ENCODE measurements around the gene TCF15. TPM values are rescaled to one million over a fixed set of nuclear protein-coding genes. Genes with fewer than 3 reads are reported as not detected.

TCF15 gene
- total RNA-seq, 6 donors from 2014 or later, result 0.14 to 1.4 (median 0.39) TPM; not detected in 1

DNA sequence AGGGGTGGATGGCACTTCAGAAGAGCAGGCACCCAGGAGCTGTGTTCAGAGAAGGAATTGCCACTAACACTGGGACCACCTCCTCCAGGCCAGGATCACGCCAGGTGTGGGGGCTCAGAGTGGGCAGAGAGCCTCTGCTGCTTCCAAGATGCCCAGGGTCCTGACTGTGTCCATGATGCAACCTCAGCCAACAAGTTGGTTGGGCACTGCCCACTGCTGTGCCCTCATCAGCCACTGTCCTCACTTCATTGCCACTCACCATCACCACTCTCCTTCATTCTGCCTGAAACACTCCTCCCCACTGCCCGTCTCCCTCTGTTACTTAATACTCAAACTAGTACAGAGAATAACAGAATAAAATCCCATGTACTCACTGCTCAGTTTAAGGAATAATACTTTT, 16.5 kb upstream of the TCF15 start:
- DNase-seq, result no peak

DNA sequence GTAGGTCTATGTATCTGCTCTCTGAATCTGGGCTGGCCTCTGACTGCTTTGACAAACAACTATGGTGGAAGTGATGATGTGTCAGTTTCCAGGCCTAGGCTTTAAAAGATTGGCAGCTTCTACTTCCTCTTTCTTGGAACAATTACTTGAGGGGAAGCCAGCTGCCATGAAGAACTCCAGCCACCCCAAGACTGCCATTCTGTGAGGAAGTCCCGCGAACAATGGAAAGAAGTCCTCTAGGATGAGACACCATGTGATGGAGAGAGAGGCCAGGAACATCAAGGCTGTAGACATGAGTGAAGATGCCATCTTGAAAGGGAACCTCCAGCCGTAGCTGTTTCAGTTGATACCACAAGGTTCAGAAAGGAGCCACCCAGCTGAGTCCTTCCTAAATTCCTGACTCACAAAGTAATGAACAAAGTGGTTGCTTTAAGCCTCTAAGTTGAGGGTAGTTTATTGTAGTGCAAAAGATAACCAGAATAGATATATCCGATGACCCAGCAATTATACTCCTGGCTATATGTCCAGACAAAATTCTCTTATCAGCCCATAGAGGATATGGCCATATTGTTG, 15.3 kb upstream of the TCF15 start:
- no peak for ATAC-seq (ENCODE audit: low FRiP score in 2 of 2)
- WGBS, 2 donors, result 67 to 76% methylated on average over 4 of the region's 4 CpGs
- H3K27me3 ChIP-seq, result no peaks in the 10 kb centered on the region
- no peak overlapping the region for H3K27ac ChIP-seq
- no peak overlapping the region for H3K4me3 ChIP-seq
- H3K9me3 ChIP-seq, result no peaks in the 10 kb centered on the region
- DNase-seq, result no peak
- TF ChIP-seq POLR2A (IDR thresholded peaks at IDR 0.05), result no peak
- no peak for TF ChIP-seq EP300 (IDR thresholded peaks at IDR 0.05)
- TF ChIP-seq POLR2AphosphoS5 (IDR thresholded peaks at IDR 0.05), result no peak
- H3K4me1 ChIP-seq, result no peaks in the 10 kb centered on the region
- no peaks in the 10 kb centered on the region for H3K36me3 ChIP-seq

More for the DNA sequence above, 16.5 kb upstream of the TCF15 start:
- Histone ChIP-seq H3K36me3 (no peaks in the 10 kb centered on the region), H3K27ac (no peak overlapping the region), H3K9me3 (no peaks in the 10 kb centered on the region), H3K27me3 (no peaks in the 10 kb centered on the region), H3K4me3 (no peak overlapping the region), H3K4me1 (no peaks in the 10 kb centered on the region)
- TF ChIP-seq POLR2A (IDR thresholded peaks at IDR 0.05) (no peak), POLR2AphosphoS5 (IDR thresholded peaks at IDR 0.05) (no peak), EP300 (IDR thresholded peaks at IDR 0.05) (no peak)
- TF ChIP-seq, protein P1, sequence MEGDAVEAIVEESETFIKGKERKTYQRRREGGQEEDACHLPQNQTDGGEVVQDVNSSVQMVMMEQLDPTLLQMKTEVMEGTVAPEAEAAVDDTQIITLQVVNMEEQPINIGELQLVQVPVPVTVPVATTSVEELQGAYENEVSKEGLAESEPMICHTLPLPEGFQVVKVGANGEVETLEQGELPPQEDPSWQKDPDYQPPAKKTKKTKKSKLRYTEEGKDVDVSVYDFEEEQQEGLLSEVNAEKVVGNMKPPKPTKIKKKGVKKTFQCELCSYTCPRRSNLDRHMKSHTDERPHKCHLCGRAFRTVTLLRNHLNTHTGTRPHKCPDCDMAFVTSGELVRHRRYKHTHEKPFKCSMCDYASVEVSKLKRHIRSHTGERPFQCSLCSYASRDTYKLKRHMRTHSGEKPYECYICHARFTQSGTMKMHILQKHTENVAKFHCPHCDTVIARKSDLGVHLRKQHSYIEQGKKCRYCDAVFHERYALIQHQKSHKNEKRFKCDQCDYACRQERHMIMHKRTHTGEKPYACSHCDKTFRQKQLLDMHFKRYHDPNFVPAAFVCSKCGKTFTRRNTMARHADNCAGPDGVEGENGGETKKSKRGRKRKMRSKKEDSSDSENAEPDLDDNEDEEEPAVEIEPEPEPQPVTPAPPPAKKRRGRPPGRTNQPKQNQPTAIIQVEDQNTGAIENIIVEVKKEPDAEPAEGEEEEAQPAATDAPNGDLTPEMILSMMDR (IDR thresholded peaks at IDR 0.05), result no peak
- whole genome bisulfite sequencing, 2 donors, result 84 to 89% methylated on average over 2 of the region's 2 CpGs
- ATAC-seq (ENCODE audit: low FRiP score in 2 of 2), result peak in 1 of 2 donors; percentile 28

DNA sequence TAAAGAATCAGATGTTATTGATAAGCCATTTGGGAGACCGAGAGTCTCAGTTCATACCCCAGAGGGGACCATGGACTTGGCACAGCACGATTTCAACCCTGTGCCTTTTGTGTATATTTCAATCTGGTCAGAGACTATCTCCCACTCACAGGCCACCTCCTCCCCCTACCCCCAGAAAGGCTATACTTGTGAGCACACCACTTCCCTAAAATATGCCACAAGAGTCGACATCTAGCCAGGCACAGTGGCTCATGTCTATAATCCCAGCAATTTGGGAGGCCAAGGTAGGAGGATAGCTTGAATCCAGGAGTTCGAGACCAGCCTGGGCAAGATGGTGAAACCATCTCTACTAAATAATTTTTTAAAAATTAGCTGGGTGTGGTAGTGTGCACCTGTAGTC, 13.6 kb upstream of the TCF15 start:
- Histone ChIP-seq H3K36me3 (no peaks in the 10 kb centered on the region), H3K27ac (no peak overlapping the region), H3K4me3 (no peak overlapping the region), H3K27me3 (no peaks in the 10 kb centered on the region), H3K4me1 (no peaks in the 10 kb centered on the region), H3K9me3 (no peaks in the 10 kb centered on the region)
- 63 to 68% methylated on average over 3 to 4 of the region's 4 CpGs for WGBS, 2 donors
- no peak for DNase-seq
- ATAC-seq (ENCODE audit: low FRiP score in 2 of 2), result no peak
- TF ChIP-seq POLR2AphosphoS5 (IDR thresholded peaks at IDR 0.05) (no peak), EP300 (IDR thresholded peaks at IDR 0.05) (no peak), POLR2A (IDR thresholded peaks at IDR 0.05) (no peak)
- TF ChIP-seq, protein P1 (IDR thresholded peaks at IDR 0.05), result no peak

DNA sequence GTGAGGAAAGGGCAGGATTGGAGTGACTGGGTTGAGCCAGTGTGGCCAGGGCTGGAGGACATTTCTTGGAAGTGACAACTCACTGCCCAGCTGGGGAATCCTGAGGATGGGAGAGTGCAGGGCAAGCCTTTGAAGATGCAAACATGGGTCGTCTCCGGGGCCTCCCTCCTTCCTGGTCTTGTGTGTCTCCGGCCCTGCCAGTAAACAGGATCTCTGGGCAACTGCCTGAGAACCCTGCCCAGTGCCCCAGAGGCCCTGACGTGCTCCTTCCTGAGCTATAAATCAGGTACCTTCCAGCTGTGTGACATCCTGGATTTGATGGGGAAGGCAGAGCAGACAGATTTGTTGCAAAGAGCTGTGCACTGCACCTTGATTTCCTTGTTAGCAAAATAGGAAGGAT, 12.9 kb upstream of the TCF15 start:
- H3K27me3 ChIP-seq, result no peaks in the 10 kb centered on the region
- ATAC-seq (ENCODE audit: low FRiP score in 2 of 2) (no peak), DNase-seq (no peak)
- H3K9me3 ChIP-seq, result peaks cover 0 to 6% (median 4%) of the 10 kb centered on the region in 4 donors
- H3K4me3 ChIP-seq, result no peak overlapping the region
- WGBS, 2 donors, result 21 to 25% methylated on average over 3 to 4 of the region's 4 CpGs
- no peak overlapping the region for H3K27ac ChIP-seq
- no peak for TF ChIP-seq EP300 (IDR thresholded peaks at IDR 0.05)
- TF ChIP-seq, protein P1 (IDR thresholded peaks at IDR 0.05), result no peak
- TF ChIP-seq POLR2A (IDR thresholded peaks at IDR 0.05), result no peak
- no peak for TF ChIP-seq POLR2AphosphoS5 (IDR thresholded peaks at IDR 0.05)
- no peaks in the 10 kb centered on the region for H3K4me1 ChIP-seq
- H3K36me3 ChIP-seq, result no peaks in the 10 kb centered on the region

GRCh38 chr20:622161-622560, 12.1 kb upstream of the TCF15 start:
- H3K36me3 ChIP-seq, result no peaks in the 10 kb centered on the region
- no peak for TF ChIP-seq POLR2A (IDR thresholded peaks at IDR 0.05)
- no peak for TF ChIP-seq EP300 (IDR thresholded peaks at IDR 0.05)
- no peak for TF ChIP-seq POLR2AphosphoS5 (IDR thresholded peaks at IDR 0.05)
- TF ChIP-seq, protein P1 (IDR thresholded peaks at IDR 0.05), result no peak
- H3K4me3 ChIP-seq, result no peak overlapping the region
- H3K27ac ChIP-seq, result no peak overlapping the region
- H3K9me3 ChIP-seq, result peaks cover 0 to 10% (median 7%) of the 10 kb centered on the region in 4 donors
- no peaks in the 10 kb centered on the region for H3K27me3 ChIP-seq
- WGBS, 2 donors, result 72 to 79% methylated on average over 7 of the region's 7 CpGs
- DNase-seq (no peak), ATAC-seq (ENCODE audit: low FRiP score in 2 of 2) (no peak)
- no peaks in the 10 kb centered on the region for H3K4me1 ChIP-seq

Data from upper lobe of left lung (tissue), 6 donors.